GM18507 (cell line): ENCODE measurements around the gene BRCA1.
"Not testable (repeated sequence)": the region's sequence is repeated elsewhere in the genome, so short reads cannot be mapped to it uniquely, and the experiment has no call there.

Source experiments
- DNase-seq: peaks from one replicate; pipeline ENCODE4 v3.0.0; 2011; ENCODE audit warnings: low read depth; ENCODE audit not compliant: insufficient read length; ENCODE audit errors: extremely low spot score
- FAIRE-seq: peaks from 2 replicates; lab custom pipeline; 2011; peaks lifted over from hg19 to GRCh38; lab: Jason Lieb, UNC

The BRCA1 gene

GRCh38 chr17:43135454-43135819 lies 10.3 kb upstream of the BRCA1 start:
- DNase-seq (no peak), FAIRE-seq (no peak)

GRCh38 chr17:43134774-43135453 lies 9.8 kb upstream of the BRCA1 start:
- DNase-seq (no peak), FAIRE-seq (no peak)

- not testable (repeated sequence) for FAIRE-seq, DNase-seq
Measured at GRCh38 chr17:43133439-43133838, 8.3 kb upstream of the BRCA1 start.

GRCh38 chr17:43132117-43132516 lies 7.0 kb upstream of the BRCA1 start:
- no peak for FAIRE-seq
- DNase-seq, result no peak

GRCh38 chr17:43129671-43130010 lies 4.5 kb upstream of the BRCA1 start:
- FAIRE-seq, result no peak
- no peak for DNase-seq

- FAIRE-seq, DNase-seq: not testable (repeated sequence)
Measured at GRCh38 chr17:43127333-43127876, 2.2 kb upstream of the BRCA1 start.

- no peak for DNase-seq
- FAIRE-seq, result no peak
Measured at GRCh38 chr17:43126911-43127290, 1.7 kb upstream of the BRCA1 start.

GRCh38 chr17:43125967-43126910 lies 1.1 kb upstream of the BRCA1 start:
- DNase-seq (no peak), FAIRE-seq (no peak)

- no peak for DNase-seq
- no peak for FAIRE-seq
Measured at GRCh38 chr17:43118679-43119615, 6.2 kb downstream of the BRCA1 start.

GRCh38 chr17:43114151-43114552 lies 11.0 kb downstream of the BRCA1 start:
- no peak for FAIRE-seq
- no peak for DNase-seq

GRCh38 chr17:43106552-43106951 lies 18.6 kb downstream of the BRCA1 start:
- DNase-seq, result no peak
- FAIRE-seq, result no peak

GRCh38 chr17:43105146-43105545 lies 20.0 kb downstream of the BRCA1 start:
- FAIRE-seq (no peak), DNase-seq (no peak)

GRCh38 chr17:43104665-43105064 lies 20.5 kb downstream of the BRCA1 start:
- DNase-seq (no peak), FAIRE-seq (no peak)

- FAIRE-seq, DNase-seq: not testable (repeated sequence)
Measured at GRCh38 chr17:43095364-43095763, 29.8 kb downstream of the BRCA1 start.

GRCh38 chr17:43094129-43094835 lies 30.9 kb downstream of the BRCA1 start:
- DNase-seq (no peak), FAIRE-seq (no peak)

- FAIRE-seq, result no peak
- DNase-seq, result no peak
Measured at GRCh38 chr17:43092901-43093300, 32.3 kb downstream of the BRCA1 start.

GRCh38 chr17:43090022-43090421 lies 35.1 kb downstream of the BRCA1 start:
- DNase-seq (no peak), FAIRE-seq (no peak)

- no peak for DNase-seq
- no peak for FAIRE-seq
Measured at GRCh38 chr17:43085474-43085873, 39.7 kb downstream of the BRCA1 start.
